IMR-90 (cell line): ENCODE results near the gene COX8A. TPM values are rescaled to one million over a fixed set of nuclear protein-coding genes. Genes with fewer than 3 reads are reported as not detected.

ENCODE experiments used
- ATAC-seq: fragments of 200-7000 bp; cut with Tn5 transposase; 2 replicates; pipeline ENCODE4 v1.9.1; 2020; ENCODE audit warnings: low read depth, mild to moderate bottlenecking, moderate library complexity
- BruUV-seq: library from RNA; stranded (reverse); fragments of 400-500 nt; replicated peaks from 2 replicates; lab custom pipeline; 2021; lab: Mats Ljungman, UMichigan
- CTCF ChIA-PET: fragments of 300-600 bp; formaldehyde crosslinking; extraction: SDS; loops from one replicate; lab custom pipeline; 2021; ENCODE audit warnings: antibody characterized with exemption; lab: Yijun Ruan, JAX
- POLR2A ChIA-PET: fragments of 300-600 bp; sonication (Branson Sonifier 250); formaldehyde crosslinking; loops from one replicate; lab custom pipeline; 2022; ENCODE audit warnings: antibody characterized with exemption; ENCODE audit not compliant: unreplicated experiment; lab: Charles Lee
- DNase-seq: peaks from one replicate; pipeline ENCODE4 v3.0.0; 2013
- H2AFZ ChIP-seq: replicated peaks from 2 replicates; pipeline ENCODE3; 2013; ENCODE audit warnings: low read length, mild to moderate bottlenecking; ENCODE audit not compliant: poor library complexity
- H2AK5ac ChIP-seq: 2 replicates; pipeline ENCODE4 v1.6.1; 2013; ENCODE audit warnings: low read depth, low read length, inconsistent platforms
- H2AK9ac ChIP-seq: replicated peaks from 2 replicates; pipeline ENCODE3; 2013; ENCODE audit warnings: mild to moderate bottlenecking, low read depth, low read length, moderate library complexity; ENCODE audit not compliant: poor library complexity
- H2BK120ac ChIP-seq: 2 replicates; pipeline ENCODE4 v1.6.1; 2013; ENCODE audit warnings: low read depth, low read length, inconsistent platforms
- H2BK15ac ChIP-seq: 3 replicates; pipeline ENCODE4 v1.6.1; 2013; ENCODE audit warnings: low read depth, low read length, inconsistent platforms
- H2BK20ac ChIP-seq: 2 replicates; pipeline ENCODE4 v1.6.1; 2013; ENCODE audit warnings: low read depth, mild to moderate bottlenecking, inconsistent platforms, low read length, moderate library complexity
- H2BK5ac ChIP-seq: 2 replicates; pipeline ENCODE4 v1.6.1; 2013; ENCODE audit warnings: mild to moderate bottlenecking, low read depth, low read length, inconsistent platforms; ENCODE audit not compliant: poor library complexity, severe bottlenecking
- H3K14ac ChIP-seq: replicated peaks from 2 replicates; pipeline ENCODE4 v1.6.1; 2013; ENCODE audit warnings: low read depth, low read length, inconsistent platforms
- H3K18ac ChIP-seq: 2 replicates; pipeline ENCODE4 v1.6.1; 2013; ENCODE audit warnings: low read depth, low read length, control low read depth
- H3K23ac ChIP-seq: 2 replicates; pipeline ENCODE4 v1.6.1; 2013; ENCODE audit warnings: low read depth, low read length, inconsistent platforms
- H3K27ac ChIP-seq: 2 replicates; pipeline ENCODE4 v1.5.1; 2013; ENCODE audit warnings: mild to moderate bottlenecking, control low read depth, low read length; ENCODE audit not compliant: insufficient read depth
- H3K27me3 ChIP-seq: 2 replicates; pipeline ENCODE4 v1.6.1; 2013; ENCODE audit warnings: low read length; ENCODE audit not compliant: control insufficient read depth, insufficient read depth
- H3K36me3 ChIP-seq: 2 replicates; pipeline ENCODE4 v1.6.1; 2013; ENCODE audit warnings: low read length, mixed read lengths; ENCODE audit not compliant: control insufficient read depth, insufficient read depth
- H3K4ac ChIP-seq: 2 replicates; pipeline ENCODE4 v1.6.1; 2013; ENCODE audit warnings: low read depth, low read length, inconsistent platforms
- H3K4me1 ChIP-seq: 2 replicates; pipeline ENCODE4 v1.6.1; 2013; ENCODE audit warnings: low read length, mixed read lengths; ENCODE audit not compliant: control insufficient read depth, insufficient read depth
- H3K4me2 ChIP-seq: 2 replicates; pipeline ENCODE4 v1.6.1; 2013; ENCODE audit warnings: low read depth, mild to moderate bottlenecking, control low read depth, low read length, moderate library complexity
- H3K4me3 ChIP-seq: 2 replicates; pipeline ENCODE4 v1.5.1; 2013; ENCODE audit warnings: low read depth, mild to moderate bottlenecking, control low read depth, low read length, moderate library complexity; ENCODE audit not compliant: insufficient read depth
- H3K56ac ChIP-seq: 2 replicates; pipeline ENCODE4 v1.6.1; 2013; ENCODE audit warnings: low read length, inconsistent platforms; ENCODE audit not compliant: insufficient read depth; ENCODE audit errors: extremely low read depth
- H3K79me1 ChIP-seq, 2 experiments: 2 replicates each; pipeline ENCODE4 v1.6.1; 2013; ENCODE audit warnings: low read length in 2 of 2, inconsistent platforms in 1 of 2, low read depth in 1 of 2
- H3K9ac ChIP-seq: 2 replicates; pipeline ENCODE4 v1.6.1; 2013; ENCODE audit warnings: low read depth, low read length, control low read depth
- H3K9me1 ChIP-seq: 2 replicates; pipeline ENCODE4 v1.6.1; 2013; ENCODE audit warnings: low read length, inconsistent platforms; ENCODE audit not compliant: insufficient read depth
- H3K9me3 ChIP-seq: 2 replicates; pipeline ENCODE4 v1.6.1; 2013; ENCODE audit warnings: low read length; ENCODE audit not compliant: control insufficient read depth, insufficient read depth
- H4K20me1 ChIP-seq: 2 replicates; pipeline ENCODE4 v1.6.1; 2013; ENCODE audit warnings: low read length, inconsistent platforms; ENCODE audit not compliant: insufficient read depth
- H4K5ac ChIP-seq: 2 replicates; pipeline ENCODE4 v1.6.1; 2013; ENCODE audit warnings: mild to moderate bottlenecking, low read depth, low read length, control low read depth
- H4K8ac ChIP-seq, 2 experiments: 2 replicates each; pipeline ENCODE4 v1.6.1; 2013; ENCODE audit warnings: low read depth in 2 of 2, low read length in 2 of 2, control low read depth in 1 of 2, inconsistent platforms in 1 of 2
- H4K91ac ChIP-seq: 2 replicates; pipeline ENCODE4 v1.6.1; 2013; ENCODE audit warnings: low read depth, low read length, inconsistent platforms; ENCODE audit not compliant: insufficient read depth
- BHLHE40 ChIP-seq: fragments of 150-350 bp; IDR thresholded peaks from 2 replicates; pipeline ENCODE4 v1.6.1; 2016; ENCODE audit warnings: mild to moderate bottlenecking, low read depth, low read length
- CEBPB ChIP-seq: IDR thresholded peaks from 2 replicates; pipeline ENCODE4 v1.6.1; 2012; ENCODE audit warnings: low read depth, low read length, improper control_type of control experiment
- CHD1 ChIP-seq: IDR thresholded peaks from 2 replicates; pipeline ENCODE4 v1.6.1; 2012; ENCODE audit warnings: low read depth, low read length, improper control_type of control experiment
- CTCF ChIP-seq: conservative IDR thresholded peaks from 2 replicates; pipeline ENCODE4 v1.5.1; 2012; ENCODE audit warnings: mild to moderate bottlenecking, low read depth, low read length, improper control_type of control experiment
- ELK1 ChIP-seq: fragments of 150-350 bp; IDR thresholded peaks from 2 replicates; pipeline ENCODE4 v1.6.1; 2016; ENCODE audit warnings: low read depth, mild to moderate bottlenecking, low read length, moderate library complexity, borderline replicate concordance
- FOS ChIP-seq: fragments of 150-350 bp; IDR thresholded peaks from 2 replicates; pipeline ENCODE4 v1.6.1; 2016; ENCODE audit warnings: low read depth, low read length
- MAFK ChIP-seq: IDR thresholded peaks from 2 replicates; pipeline ENCODE4 v1.6.1; 2012; ENCODE audit warnings: low read depth, low read length, improper control_type of control experiment
- MAZ ChIP-seq: IDR thresholded peaks from 2 replicates; pipeline ENCODE4 v1.6.1; 2012; ENCODE audit warnings: low read depth, mild to moderate bottlenecking, low read length, improper control_type of control experiment, moderate library complexity, borderline replicate concordance
- MXI1 ChIP-seq: IDR thresholded peaks from 2 replicates; pipeline ENCODE4 v1.6.1; 2012; ENCODE audit warnings: low read depth, mild to moderate bottlenecking, low read length, moderate library complexity, borderline replicate concordance
- NFE2L2 ChIP-seq: fragments of 150-350 bp; IDR thresholded peaks from 2 replicates; pipeline ENCODE4 v1.6.1; 2016; ENCODE audit warnings: low read depth, mild to moderate bottlenecking, low read length
- POLR2A ChIP-seq: IDR thresholded peaks from 2 replicates; pipeline ENCODE4 v1.6.1; 2012; ENCODE audit warnings: mild to moderate bottlenecking, low read depth, low read length
- RAD21 ChIP-seq: IDR thresholded peaks from 2 replicates; pipeline ENCODE4 v1.6.1; 2012; ENCODE audit warnings: low read length, improper control_type of control experiment
- RCOR1 ChIP-seq: IDR thresholded peaks from 2 replicates; pipeline ENCODE4 v1.6.1; 2012; ENCODE audit warnings: mild to moderate bottlenecking, low read length, improper control_type of control experiment; ENCODE audit not compliant: insufficient replicate concordance
- RFX5 ChIP-seq: IDR thresholded peaks from 2 replicates; pipeline ENCODE4 v1.8.0; 2012; ENCODE audit warnings: low read depth, mild to moderate bottlenecking, low read length, moderate library complexity
- SMC3 ChIP-seq: fragments of 150-350 bp; IDR thresholded peaks from 2 replicates; pipeline ENCODE4 v1.6.1; 2016; ENCODE audit warnings: low read depth, mild to moderate bottlenecking, antibody characterized with exemption, low read length, moderate library complexity
- USF2 ChIP-seq: fragments of 150-350 bp; IDR thresholded peaks from 2 replicates; pipeline ENCODE4 v1.6.1; 2017; ENCODE audit warnings: mild to moderate bottlenecking, antibody characterized with exemption, low read length, low read depth
- WGBS, 2 experiments: methylation state at CpG; one replicate each; pipeline versions ENCODE4 v1.1.5 to v1.1.7; 2013; ENCODE audit warnings: missing lambda C conversion rate in 2 of 2; ENCODE audit not compliant: insufficient read length in 1 of 2; ENCODE audit errors: extremely low coverage in 2 of 2; 5-methylcytosine and 5-hydroxymethylcytosine counted together
- dilution Hi-C: fragments of 300-500 bp; cut with HindIII; formaldehyde crosslinking; loops from one replicate; pipeline ENCODE4 v1.14.3; 2018; ENCODE audit warnings: low sequenced_read_pairs; ENCODE audit not compliant: unreplicated experiment
- in situ Hi-C: fragments of 300-500 bp; cut with MboI; formaldehyde crosslinking; loops from 3 replicates; pipeline ENCODE4 v1.14.3; 2019; ENCODE audit warnings: low sequenced_read_pairs, inconsistent platforms, mixed read lengths
- intact Hi-C: fragments of 100-400 bp; cut with micrococcal nuclease; formaldehyde crosslinking; loops from 2 replicates; pipeline ENCODE4 v1.10.0; 2022
- polyA plus RNA-seq, 3 experiments: library from polyadenylated mRNA; depleted of rRNA; stranded (reverse); fragments of >200 nt; gene quantifications; 2 replicates each; pipeline ENCODE4 v1.2.3, GENCODE V29; 2012; ENCODE audit warnings: low replicate concordance in 1 of 3
- total RNA-seq: library from RNA; depleted of rRNA; stranded (reverse); fragments of >200 nt; gene quantifications from 2 replicates; pipeline ENCODE4 v1.2.3, GENCODE V29; 2012

The COX8A gene
- total and polyA plus RNA-seq, 2 of the 4 experiments (the other 2 are of a cell fraction), result 250 to 598 TPM

DNA sequence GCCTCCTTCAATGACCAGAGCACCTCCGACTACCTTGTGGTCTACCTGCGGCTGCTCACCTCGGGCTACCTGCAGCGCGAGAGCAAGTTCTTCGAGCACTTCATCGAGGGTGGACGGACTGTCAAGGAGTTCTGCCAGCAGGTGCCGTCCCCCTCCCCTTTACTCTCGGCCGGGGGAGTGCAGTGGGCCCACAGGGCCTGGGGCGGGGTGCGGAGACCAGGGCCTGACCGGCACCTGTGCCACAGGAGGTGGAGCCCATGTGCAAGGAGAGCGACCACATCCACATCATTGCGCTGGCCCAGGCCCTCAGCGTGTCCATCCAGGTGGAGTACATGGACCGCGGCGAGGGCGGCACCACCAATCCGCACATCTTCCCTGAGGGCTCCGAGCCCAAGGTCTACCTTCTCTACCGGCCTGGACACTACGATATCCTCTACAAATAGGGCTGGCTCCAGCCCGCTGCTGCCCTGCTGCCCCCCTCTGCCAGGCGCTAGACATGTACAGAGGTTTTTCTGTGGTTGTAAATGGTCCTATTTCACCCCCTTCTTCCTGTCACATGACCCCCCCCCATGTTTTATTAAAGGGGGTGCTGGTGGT is 22.8 kb downstream of the COX8A start:
- H3K36me3 ChIP-seq, result peaks cover 46% of the 10 kb centered on the region
- TSS peak; percentile 81 for BruUV-seq
- TF ChIP-seq POLR2A (no peak), CEBPB (no peak), MXI1 (no peak), CHD1 (no peak), MAZ (no peak), USF2 (no peak), MAFK (no peak), ELK1 (no peak), RAD21 (no peak), SMC3 (no peak), NFE2L2 (no peak), RCOR1 (no peak), RFX5 (no peak), CTCF (no peak), BHLHE40 (no peak), FOS (no peak)

More for the DNA sequence above, 22.8 kb downstream of the COX8A start:
- dilution Hi-C loops (no loop called here), in situ Hi-C loops (no loop called here), intact Hi-C loops (no loop called here)
- Histone ChIP-seq H3K27ac (no peak overlapping the region), H3K4ac (no peak overlapping the region), H3K18ac (no peak overlapping the region), H2BK15ac (no peak overlapping the region), H3K9me3 (no peaks in the 10 kb centered on the region), H2AFZ (no peak overlapping the region), H3K79me1 (peaks cover 9 to 24% of the 10 kb centered on the region in 2 experiments; a peak in 3 of 4 replicates), H3K56ac (no peak overlapping the region), H3K27me3 (no peaks in the 10 kb centered on the region), H4K91ac (no peak overlapping the region), H3K4me2 (no peak overlapping the region), H3K4me3 (no peak overlapping the region), H3K9me1 (0 out of 2 replicates have a peak, but pooled peaks cover 3% of the 10 kb centered on the region), H2BK120ac (no peak overlapping the region), H4K5ac (no peak overlapping the region), H3K4me1 (0 out of 2 replicates have a peak, but pooled peaks cover 1% of the 10 kb centered on the region), H3K14ac (no peak overlapping the region), H3K23ac (no peak overlapping the region), H2BK20ac (no peak overlapping the region), H2BK5ac (no peak overlapping the region), H3K9ac (no peak overlapping the region), H2AK9ac (no peak overlapping the region), H2AK5ac (no peak overlapping the region), H4K20me1 (peaks cover 32% of the 10 kb centered on the region), H4K8ac (no peak overlapping the region)
- ChIA-PET POLR2A (no interaction called here), CTCF (no interaction called here)
- ATAC-seq, result no peak
- DNase-seq, result no peak
- 89% methylated on average over 7 of the region's 27 CpGs; no CpG with 5 or more reads in 1 of the 2 experiments for WGBS, 2 experiments
